Neural cell (in vitro differentiated cells): ENCODE measurements around the gene EPC1. TPM values are rescaled to one million over a fixed set of nuclear protein-coding genes. Genes with fewer than 3 reads are reported as not detected.

Experiments
- H2AFZ ChIP-seq: fragments of 200-600, 300-800 bp; sonication (generic), shearing (Covaris generic); 2 replicates; pipeline ENCODE4 v1.6.0; 2014; ENCODE audit warnings: low read depth, mild to moderate bottlenecking, antibody characterized with exemption, low read length, moderate library complexity
- H3F3A ChIP-seq: fragments of 200-600 bp; shearing (Covaris generic); 2 replicates; pipeline ENCODE4 v1.6.1; 2016; ENCODE audit warnings: mild to moderate bottlenecking, moderate library complexity, mixed read lengths, antibody characterized with exemption, low read length; ENCODE audit not compliant: insufficient read depth, poor library complexity, severe bottlenecking
- H3K27ac ChIP-seq: fragments of 200-600, 300-800 bp; sonication (generic), shearing (Covaris generic); 2 replicates; pipeline ENCODE4 v1.5.1; 2014; ENCODE audit warnings: mild to moderate bottlenecking, low read length, moderate library complexity
- H3K27me3 ChIP-seq: fragments of 300-800, 200-600 bp; sonication (generic), shearing (Covaris generic); 2 replicates; pipeline ENCODE4 v1.6.0; 2014; ENCODE audit warnings: mild to moderate bottlenecking, low read depth, low read length, moderate library complexity; ENCODE audit not compliant: insufficient read depth
- H3K36me3 ChIP-seq: fragments of 300-800, 200-600 bp; sonication (generic), shearing (Covaris generic); 2 replicates; pipeline ENCODE4 v1.5.1; 2014; ENCODE audit warnings: mild to moderate bottlenecking, antibody characterized with exemption, low read length, moderate library complexity; ENCODE audit not compliant: insufficient read depth
- H3K4me2 ChIP-seq: fragments of 300-800, 200-600 bp; sonication (generic), shearing (Covaris generic); 2 replicates; pipeline ENCODE4 v1.6.0; 2014; ENCODE audit warnings: mild to moderate bottlenecking, low read length
- H3K4me3 ChIP-seq: fragments of 300-800, 200-600 bp; sonication (generic), shearing (Covaris generic); 2 replicates; pipeline ENCODE4 v1.5.1; 2014; ENCODE audit warnings: mild to moderate bottlenecking, low read length, moderate library complexity
- H3K79me2 ChIP-seq: fragments of 200-600 bp; shearing (Covaris generic); replicated peaks from 2 replicates; pipeline ENCODE4 v1.6.0; 2014; ENCODE audit warnings: mild to moderate bottlenecking, low read length, moderate library complexity; ENCODE audit not compliant: insufficient read depth
- H3K9ac ChIP-seq: fragments of 300-800, 200-600 bp; sonication (generic), shearing (Covaris generic); 2 replicates; pipeline ENCODE4 v1.6.1; 2016; ENCODE audit warnings: mild to moderate bottlenecking, low read length, mixed read lengths
- H3K9me2 ChIP-seq: fragments of 200-600 bp; shearing (Covaris generic); 2 replicates; pipeline ENCODE4 v1.6.1; 2016; ENCODE audit warnings: mild to moderate bottlenecking, low read length, mixed read lengths; ENCODE audit not compliant: insufficient read depth
- H3K9me3 ChIP-seq: fragments of 200-600, 300-800 bp; sonication (generic), shearing (Covaris generic); 2 replicates; pipeline ENCODE4 v1.6.1; 2016; ENCODE audit warnings: mild to moderate bottlenecking, mixed run types, low read length, moderate library complexity, mixed read lengths
- H4K20me1 ChIP-seq: fragments of 200-600 bp; shearing (Covaris generic); 2 replicates; pipeline ENCODE4 v1.6.1; 2016; ENCODE audit warnings: mild to moderate bottlenecking, mixed run types; ENCODE audit not compliant: insufficient read depth
- CTCF ChIP-seq: fragments of 450-650 bp; IDR thresholded peaks from 2 replicates; pipeline ENCODE4 v1.5.1; 2014; ENCODE audit warnings: antibody characterized with exemption, mild to moderate bottlenecking, moderate library complexity; ENCODE audit not compliant: poor library complexity, severe bottlenecking
- EP300 ChIP-seq: fragments of 450-650 bp; conservative IDR thresholded peaks from 2 replicates; pipeline ENCODE4 v1.6.1; 2014; ENCODE audit warnings: antibody characterized with exemption, mild to moderate bottlenecking, moderate library complexity; ENCODE audit not compliant: poor library complexity, severe bottlenecking
- EZH2 ChIP-seq: fragments of 200-600, 300-800 bp; shearing (Covaris generic), sonication (generic); IDR thresholded peaks from 2 replicates; pipeline ENCODE4 v1.6.1; 2014; ENCODE audit warnings: antibody characterized with exemption, low read length, borderline replicate concordance, mild to moderate bottlenecking; ENCODE audit not compliant: insufficient read depth, poor library complexity, severe bottlenecking
- MXI1 ChIP-seq: fragments of 450-650 bp; conservative IDR thresholded peaks from 2 replicates; pipeline ENCODE4 v1.6.1; 2014; ENCODE audit warnings: antibody characterized with exemption, mild to moderate bottlenecking; ENCODE audit not compliant: poor library complexity, severe bottlenecking
- POLR2AphosphoS5 ChIP-seq: IDR thresholded peaks from 2 replicates; pipeline ENCODE4 v1.6.1; 2012
- RAD21 ChIP-seq: fragments of 450-650 bp; conservative IDR thresholded peaks from 2 replicates; pipeline ENCODE4 v1.6.1; 2014; ENCODE audit warnings: antibody characterized with exemption, mild to moderate bottlenecking, moderate library complexity
- SMC3 ChIP-seq: fragments of 450-650 bp; conservative IDR thresholded peaks from 2 replicates; pipeline ENCODE4 v1.6.1; 2014; ENCODE audit warnings: antibody characterized with exemption, mild to moderate bottlenecking, moderate library complexity; ENCODE audit not compliant: poor library complexity
- TAF1 ChIP-seq: IDR thresholded peaks from 2 replicates; pipeline ENCODE4 v1.6.1; 2012; ENCODE audit warnings: low read depth
- polyA plus RNA-seq: library from polyadenylated mRNA; depleted of rRNA; stranded (reverse); fragments of >200 nt; gene quantifications from 2 replicates; pipeline ENCODE4 v1.2.3, GENCODE V29; 2014
- TF ChIP-seq, protein P1 (sequence below): IDR thresholded peaks from 2 replicates; pipeline ENCODE4 v1.6.1; 2012; ENCODE audit warnings: borderline replicate concordance

The EPC1 gene
- polyA plus RNA-seq, 1 donor from 2014 or later = 137 TPM

- Histone ChIP-seq H3K4me3 (no peak overlapping the region), H3K79me2 (peaks cover 99% of the 10 kb centered on the region)
Measured at GRCh38 chr10:32372000-32372875, 25.3 kb upstream of the EPC1 start.

DNA sequence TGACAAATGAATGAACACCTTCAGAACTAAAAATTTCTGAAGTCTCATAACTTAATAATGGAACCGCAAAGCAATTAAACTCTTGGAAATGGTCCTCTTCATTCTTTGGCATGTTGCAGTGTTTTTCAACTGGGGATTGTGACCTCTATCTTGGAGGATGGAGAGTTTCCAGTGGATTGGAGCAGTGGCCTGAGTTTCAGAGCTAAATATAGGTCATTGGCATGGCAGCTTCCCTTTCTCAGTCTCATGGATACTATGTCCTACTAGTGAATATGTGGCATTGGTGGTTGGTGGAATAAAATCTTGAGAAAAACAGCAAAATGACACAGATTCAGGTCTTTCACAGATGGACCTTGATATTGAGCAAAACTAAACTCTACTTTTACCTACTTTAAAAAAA is 24.1 kb upstream of the EPC1 start:
- H3K9me2 ChIP-seq = no peaks in the 10 kb centered on the region
- no peak overlapping the region for H3K4me3 ChIP-seq
- H2AFZ ChIP-seq = no peak overlapping the region
- peaks cover 5% of the 10 kb centered on the region for H3K36me3 ChIP-seq
- no peak overlapping the region for H3K9ac ChIP-seq
- H3K4me2 ChIP-seq = no peak overlapping the region
- H3K79me2 ChIP-seq = peaks cover 98% of the 10 kb centered on the region
- no peaks in the 10 kb centered on the region for H3F3A ChIP-seq
- no peaks in the 10 kb centered on the region for H3K27me3 ChIP-seq
- H3K9me3 ChIP-seq = no peaks in the 10 kb centered on the region
- no peak overlapping the region for H3K27ac ChIP-seq
- TF ChIP-seq CTCF (no peak), EZH2 (no peak), MXI1 (no peak), RAD21 (no peak), TAF1 (no peak), SMC3 (no peak), EP300 (no peak), POLR2AphosphoS5 (no peak)
- TF ChIP-seq, protein P1, sequence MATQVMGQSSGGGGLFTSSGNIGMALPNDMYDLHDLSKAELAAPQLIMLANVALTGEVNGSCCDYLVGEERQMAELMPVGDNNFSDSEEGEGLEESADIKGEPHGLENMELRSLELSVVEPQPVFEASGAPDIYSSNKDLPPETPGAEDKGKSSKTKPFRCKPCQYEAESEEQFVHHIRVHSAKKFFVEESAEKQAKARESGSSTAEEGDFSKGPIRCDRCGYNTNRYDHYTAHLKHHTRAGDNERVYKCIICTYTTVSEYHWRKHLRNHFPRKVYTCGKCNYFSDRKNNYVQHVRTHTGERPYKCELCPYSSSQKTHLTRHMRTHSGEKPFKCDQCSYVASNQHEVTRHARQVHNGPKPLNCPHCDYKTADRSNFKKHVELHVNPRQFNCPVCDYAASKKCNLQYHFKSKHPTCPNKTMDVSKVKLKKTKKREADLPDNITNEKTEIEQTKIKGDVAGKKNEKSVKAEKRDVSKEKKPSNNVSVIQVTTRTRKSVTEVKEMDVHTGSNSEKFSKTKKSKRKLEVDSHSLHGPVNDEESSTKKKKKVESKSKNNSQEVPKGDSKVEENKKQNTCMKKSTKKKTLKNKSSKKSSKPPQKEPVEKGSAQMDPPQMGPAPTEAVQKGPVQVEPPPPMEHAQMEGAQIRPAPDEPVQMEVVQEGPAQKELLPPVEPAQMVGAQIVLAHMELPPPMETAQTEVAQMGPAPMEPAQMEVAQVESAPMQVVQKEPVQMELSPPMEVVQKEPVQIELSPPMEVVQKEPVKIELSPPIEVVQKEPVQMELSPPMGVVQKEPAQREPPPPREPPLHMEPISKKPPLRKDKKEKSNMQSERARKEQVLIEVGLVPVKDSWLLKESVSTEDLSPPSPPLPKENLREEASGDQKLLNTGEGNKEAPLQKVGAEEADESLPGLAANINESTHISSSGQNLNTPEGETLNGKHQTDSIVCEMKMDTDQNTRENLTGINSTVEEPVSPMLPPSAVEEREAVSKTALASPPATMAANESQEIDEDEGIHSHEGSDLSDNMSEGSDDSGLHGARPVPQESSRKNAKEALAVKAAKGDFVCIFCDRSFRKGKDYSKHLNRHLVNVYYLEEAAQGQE = no peak
- H4K20me1 ChIP-seq = peaks cover 6% of the 10 kb centered on the region

More at GRCh38 chr10:32372000-32372875, 25.3 kb upstream of the EPC1 start:
- H3K9me2 ChIP-seq = no peaks in the 10 kb centered on the region
- H3K4me2 ChIP-seq = no peak overlapping the region
- H4K20me1 ChIP-seq = peaks cover 6% of the 10 kb centered on the region
- no peak overlapping the region for H3K27ac ChIP-seq
- no peak overlapping the region for H2AFZ ChIP-seq
- TF ChIP-seq, protein P1 = no peak
- TF ChIP-seq SMC3 (no peak), RAD21 (no peak)
- no peak overlapping the region for H3K9ac ChIP-seq
- H3K9me3 ChIP-seq = no peaks in the 10 kb centered on the region
- no peaks in the 10 kb centered on the region for H3F3A ChIP-seq
- H3K27me3 ChIP-seq = no peaks in the 10 kb centered on the region
- H3K36me3 ChIP-seq = peaks cover 5% of the 10 kb centered on the region
